GM23338 (cell line): ENCODE measurements around the gene TLR1.

Experiments
- EZH2phosphoT487 ChIP-seq: fragments of 200-600 bp; sonication (generic); IDR thresholded peaks from one replicate; pipeline ENCODE4 v1.8.1; 2018; ENCODE audit warnings: antibody characterized with exemption; ENCODE audit not compliant: unreplicated experiment
- STAT1 ChIP-seq: IDR thresholded peaks from one replicate; pipeline ENCODE4 v1.6.1; 2016; ENCODE audit warnings: antibody characterized with exemption; ENCODE audit not compliant: unreplicated experiment
- TF ChIP-seq, protein P1 (sequence below), 2 experiments: fragments of 200-600 bp in 1 of 2; sonication (generic) in 1 of 2; conservative IDR thresholded peaks; 2 replicates each; pipeline versions ENCODE4 v1.5.1 to v1.6.1; 2016 to 2017; ENCODE audit warnings: antibody characterized with exemption in 2 of 2, low read depth in 2 of 2, mild to moderate bottlenecking in 2 of 2, moderate library complexity in 1 of 2

DNA sequence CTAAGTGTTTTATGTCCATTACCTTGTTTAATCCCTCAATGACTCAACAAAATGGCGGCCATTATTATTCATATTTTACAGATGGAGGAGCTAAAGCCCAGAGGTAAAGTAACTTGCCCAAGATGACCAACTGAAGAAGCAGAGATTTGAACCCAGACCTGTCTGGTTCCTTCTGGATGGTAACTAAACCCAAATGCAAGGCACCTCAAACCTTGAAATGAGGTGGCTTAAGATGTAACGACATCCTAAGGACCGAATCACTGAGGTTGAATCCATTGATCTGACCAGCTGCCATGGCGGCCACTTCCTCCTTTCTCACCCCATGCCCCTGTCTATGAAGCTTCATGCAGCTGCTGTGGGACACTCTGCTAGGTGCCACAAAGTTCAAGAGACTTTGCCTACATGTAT, 22.7 kb downstream of the TLR1 start:
- TF ChIP-seq, protein P1, sequence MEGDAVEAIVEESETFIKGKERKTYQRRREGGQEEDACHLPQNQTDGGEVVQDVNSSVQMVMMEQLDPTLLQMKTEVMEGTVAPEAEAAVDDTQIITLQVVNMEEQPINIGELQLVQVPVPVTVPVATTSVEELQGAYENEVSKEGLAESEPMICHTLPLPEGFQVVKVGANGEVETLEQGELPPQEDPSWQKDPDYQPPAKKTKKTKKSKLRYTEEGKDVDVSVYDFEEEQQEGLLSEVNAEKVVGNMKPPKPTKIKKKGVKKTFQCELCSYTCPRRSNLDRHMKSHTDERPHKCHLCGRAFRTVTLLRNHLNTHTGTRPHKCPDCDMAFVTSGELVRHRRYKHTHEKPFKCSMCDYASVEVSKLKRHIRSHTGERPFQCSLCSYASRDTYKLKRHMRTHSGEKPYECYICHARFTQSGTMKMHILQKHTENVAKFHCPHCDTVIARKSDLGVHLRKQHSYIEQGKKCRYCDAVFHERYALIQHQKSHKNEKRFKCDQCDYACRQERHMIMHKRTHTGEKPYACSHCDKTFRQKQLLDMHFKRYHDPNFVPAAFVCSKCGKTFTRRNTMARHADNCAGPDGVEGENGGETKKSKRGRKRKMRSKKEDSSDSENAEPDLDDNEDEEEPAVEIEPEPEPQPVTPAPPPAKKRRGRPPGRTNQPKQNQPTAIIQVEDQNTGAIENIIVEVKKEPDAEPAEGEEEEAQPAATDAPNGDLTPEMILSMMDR (conservative IDR thresholded peaks at IDR 0.05; ENCODE audit: low read depth in 2 of 2): no peak
- TF ChIP-seq STAT1: no peak
- TF ChIP-seq EZH2phosphoT487: no peak
